Mesendoderm (in vitro differentiated cells): ENCODE measurements around the gene FCRL6. TPM values are rescaled to one million over a fixed set of nuclear protein-coding genes. Genes with fewer than 3 reads are reported as not detected.

Source experiments
- DNase-seq: peaks from one replicate; pipeline ENCODE4 v3.0.0; 2013
- H2AK5ac ChIP-seq: 2 replicates; pipeline ENCODE4 v1.6.1; 2013; ENCODE audit warnings: low read length, inconsistent platforms
- H2BK120ac ChIP-seq: 2 replicates; pipeline ENCODE4 v1.6.1; 2013; ENCODE audit warnings: low read depth, mild to moderate bottlenecking, low read length, moderate library complexity, mixed read lengths
- H2BK15ac ChIP-seq: replicated peaks from 2 replicates; pipeline ENCODE4 v1.6.1; 2013; ENCODE audit warnings: low read depth, mild to moderate bottlenecking, moderate library complexity
- H2BK5ac ChIP-seq: 2 replicates; pipeline ENCODE4 v1.6.1; 2013; ENCODE audit warnings: low read length, inconsistent platforms
- H3K18ac ChIP-seq: 2 replicates; pipeline ENCODE4 v1.6.1; 2013; ENCODE audit warnings: mild to moderate bottlenecking, low read length, mixed read lengths
- H3K23ac ChIP-seq: one replicate; pipeline ENCODE4 v1.6.1; 2013; ENCODE audit warnings: low read length
- H3K27ac ChIP-seq: 2 replicates; pipeline ENCODE4 v1.5.1; 2013; ENCODE audit warnings: low read depth, mild to moderate bottlenecking, inconsistent platforms, low read length, moderate library complexity
- H3K27me3 ChIP-seq: 2 replicates; pipeline ENCODE4 v1.6.1; 2013; ENCODE audit warnings: low read length, control low read depth, mild to moderate bottlenecking, inconsistent platforms; ENCODE audit not compliant: insufficient read depth, poor library complexity
- H3K36me3 ChIP-seq: 2 replicates; pipeline ENCODE4 v1.6.1; 2013; ENCODE audit warnings: low read length, inconsistent platforms; ENCODE audit not compliant: control insufficient read depth, insufficient read depth
- H3K4ac ChIP-seq: one replicate; pipeline ENCODE4 v1.6.1; 2013; ENCODE audit warnings: low read depth, mild to moderate bottlenecking, low read length, moderate library complexity
- H3K4me1 ChIP-seq: 2 replicates; pipeline ENCODE4 v1.6.1; 2013; ENCODE audit warnings: low read depth, low read length, inconsistent platforms; ENCODE audit not compliant: control insufficient read depth
- H3K4me2 ChIP-seq: 2 replicates; pipeline ENCODE4 v1.6.1; 2013; ENCODE audit warnings: low read length
- H3K4me3 ChIP-seq: 2 replicates; pipeline ENCODE4 v1.5.1; 2013; ENCODE audit warnings: mild to moderate bottlenecking, low read length
- H3K56ac ChIP-seq: one replicate; pipeline ENCODE4 v1.6.1; 2013; ENCODE audit warnings: low read length
- H3K79me1 ChIP-seq: 2 replicates; pipeline ENCODE4 v1.6.1; 2013; ENCODE audit warnings: low read length, inconsistent platforms
- H3K79me2 ChIP-seq: 2 replicates; pipeline ENCODE4 v1.6.1; 2013; ENCODE audit warnings: mild to moderate bottlenecking, low read length; ENCODE audit not compliant: control insufficient read depth, insufficient read depth
- H3K9ac ChIP-seq: 2 replicates; pipeline ENCODE4 v1.6.1; 2013; ENCODE audit warnings: low read length, inconsistent platforms
- H4K5ac ChIP-seq: one replicate; pipeline ENCODE4 v1.6.1; 2013; ENCODE audit warnings: low read length
- H4K8ac ChIP-seq: one replicate; pipeline ENCODE4 v1.6.1; 2013; ENCODE audit warnings: low read depth, mild to moderate bottlenecking, control low read depth, low read length, moderate library complexity
- WGBS: extraction: QIAGEN DNeasy Blood & Tissue Kit; methylation state at CpG from one replicate; pipeline ENCODE4 v1.1.7; 2013; ENCODE audit warnings: low lambda C conversion rate, missing lambda C conversion rate; ENCODE audit not compliant: insufficient coverage; ENCODE audit errors: extremely low coverage; 5-methylcytosine and 5-hydroxymethylcytosine counted together
- small RNA-seq: library from polyadenylated mRNA; stranded (forward); fragments of <200 nt; extraction: miRNeasy Mini kit (QIAGEN cat#:217004); gene quantifications from one replicate; pipeline ENCODE3, GENCODE V24; 2013; ENCODE audit not compliant: insufficient read depth

The FCRL6 gene

GRCh38 chr1:159861218-159861617 lies 59.1 kb downstream of the FCRL6 start:
- H3K79me2 ChIP-seq = no peaks in the 10 kb centered on the region
- H2BK5ac ChIP-seq = no peak overlapping the region
- H3K27ac ChIP-seq = no peak overlapping the region
- H2AK5ac ChIP-seq = no peak overlapping the region
- H3K4me3 ChIP-seq = no peak overlapping the region
- no peak overlapping the region for H3K23ac ChIP-seq
- no peak overlapping the region for H4K5ac ChIP-seq
- H3K36me3 ChIP-seq = no peaks in the 10 kb centered on the region
- no peaks in the 10 kb centered on the region for H3K27me3 ChIP-seq
- no peak overlapping the region for H4K8ac ChIP-seq
- no peak overlapping the region for H3K4ac ChIP-seq
- no peaks in the 10 kb centered on the region for H3K79me1 ChIP-seq
- no peak overlapping the region for H3K56ac ChIP-seq
- DNase-seq = no peak
- H2BK15ac ChIP-seq = no peak overlapping the region
- H2BK120ac ChIP-seq = no peak overlapping the region
- no peaks in the 10 kb centered on the region for H3K4me1 ChIP-seq
- H3K4me2 ChIP-seq = no peak overlapping the region
- no peak overlapping the region for H3K9ac ChIP-seq
- no peak overlapping the region for H3K18ac ChIP-seq
- no CpG with 5 or more reads among the region's 8 CpGs for WGBS

- no peaks in the 10 kb centered on the region for H3K36me3 ChIP-seq
- no peaks in the 10 kb centered on the region for H3K27me3 ChIP-seq
Measured at GRCh38 chr1:159862031-159862430, 59.9 kb downstream of the FCRL6 start.

GRCh38 chr1:159862557-159862956 lies 60.4 kb downstream of the FCRL6 start, which contains the start of gene VSIG8:
Gene VSIG8, minus strand, starts transcription at chr1:159862657. Its CDS starts 136 bp downstream, at chr1:159862521.
- no peak within 1 kb of the TSS for H3K23ac ChIP-seq
- H3K27me3 ChIP-seq = no peaks in the 10 kb centered on the region
- no peak within 1 kb of the TSS for H3K27ac ChIP-seq
- no peak within 1 kb of the TSS for H3K4ac ChIP-seq
- no peak within 1 kb of the TSS for H3K9ac ChIP-seq
- H2BK5ac ChIP-seq = no peak within 1 kb of the TSS
- WGBS = no CpG with 5 or more reads among the region's 4 CpGs
- no peaks in the 10 kb centered on the region for H3K79me2 ChIP-seq
- no peak for DNase-seq
- no peaks in the 10 kb centered on the region for H3K4me1 ChIP-seq
- no peak within 1 kb of the TSS for H2AK5ac ChIP-seq
- H3K4me3 ChIP-seq = no peak within 1 kb of the TSS
- H3K56ac ChIP-seq = no peak within 1 kb of the TSS
- no peak within 1 kb of the TSS for H4K8ac ChIP-seq
- H3K4me2 ChIP-seq = no peak within 1 kb of the TSS
- no peaks in the 10 kb centered on the region for H3K36me3 ChIP-seq
- H3K18ac ChIP-seq = no peak within 1 kb of the TSS
- H3K79me1 ChIP-seq = no peaks in the 10 kb centered on the region
- H2BK120ac ChIP-seq = no peak within 1 kb of the TSS
- H2BK15ac ChIP-seq = no peak within 1 kb of the TSS
- no peak within 1 kb of the TSS for H4K5ac ChIP-seq

More at GRCh38 chr1:159862031-159862430, 59.9 kb downstream of the FCRL6 start:
- H3K79me2 ChIP-seq = no peaks in the 10 kb centered on the region
- no peak overlapping the region for H3K4me3 ChIP-seq
- H3K4ac ChIP-seq = no peak overlapping the region
- no peak overlapping the region for H3K9ac ChIP-seq
- no peak overlapping the region for H2BK15ac ChIP-seq
- no peak overlapping the region for H2AK5ac ChIP-seq
- H3K4me2 ChIP-seq = no peak overlapping the region
- no CpG with 5 or more reads among the region's 5 CpGs for WGBS
- no peak overlapping the region for H4K5ac ChIP-seq
- no peak overlapping the region for H3K56ac ChIP-seq
- no peak for DNase-seq
- H3K23ac ChIP-seq = no peak overlapping the region
- no peak overlapping the region for H3K18ac ChIP-seq
- no peak overlapping the region for H2BK120ac ChIP-seq
- no peak overlapping the region for H4K8ac ChIP-seq
- H3K79me1 ChIP-seq = no peaks in the 10 kb centered on the region
- H2BK5ac ChIP-seq = no peak overlapping the region
- no peak overlapping the region for H3K27ac ChIP-seq
- H3K4me1 ChIP-seq = no peaks in the 10 kb centered on the region

GRCh38 chr1:159864262-159864661 lies 62.1 kb downstream of the FCRL6 start:
- Histone ChIP-seq H3K4me3 (no peak overlapping the region), H3K9ac (no peak overlapping the region), H3K4me1 (no peaks in the 10 kb centered on the region), H3K36me3 (no peaks in the 10 kb centered on the region), H3K27me3 (no peaks in the 10 kb centered on the region), H3K4me2 (no peak overlapping the region), H2AK5ac (no peak overlapping the region), H3K56ac (no peak overlapping the region), H3K23ac (no peak overlapping the region), H3K4ac (no peak overlapping the region), H3K79me1 (no peaks in the 10 kb centered on the region), H3K18ac (no peak overlapping the region), H4K5ac (no peak overlapping the region), H2BK5ac (no peak overlapping the region), H3K27ac (no peak overlapping the region), H2BK120ac (no peak overlapping the region), H2BK15ac (no peak overlapping the region), H4K8ac (no peak overlapping the region), H3K79me2 (no peaks in the 10 kb centered on the region)
- WGBS = no CpG with 5 or more reads among the region's 2 CpGs
- no peak for DNase-seq

Small RNA genes lying within 50 kb of the gene (small RNA-seq; reads per million reads assigned to genes)
- gene RF00570 = not detected
